ENCODE data around the gene DCX.

The DCX gene

GRCh38 chrX:111302284-111302683, 109.7 kb downstream of the DCX start:
- DNase-seq, result no peak

DNA sequence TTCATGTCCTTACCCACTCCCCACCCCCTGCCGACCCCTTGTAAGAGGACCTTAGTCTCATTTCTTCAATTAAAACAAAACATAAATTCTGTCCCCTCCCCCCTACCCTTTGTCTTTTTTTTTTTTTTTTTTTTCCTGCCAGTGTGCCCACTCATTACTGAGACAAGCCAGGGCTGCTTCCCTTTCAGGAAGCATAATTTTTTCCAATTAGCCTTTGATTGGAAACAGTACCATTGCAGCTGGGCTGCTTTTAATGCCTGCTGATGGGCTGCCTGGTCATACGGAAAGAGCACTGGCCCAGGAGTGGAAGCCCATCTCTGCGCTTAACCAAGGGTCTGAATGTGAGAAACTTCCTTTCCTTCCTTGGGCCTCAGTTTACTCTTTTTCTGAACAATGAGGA, 123.2 kb downstream of the DCX start:
- no peak for DNase-seq

- DNase-seq, result no peak
Measured at GRCh38 chrX:111284631-111285293, 127.2 kb downstream of the DCX start.

- DNase-seq, result no peak
Measured at GRCh38 chrX:111283446-111283845, 128.5 kb downstream of the DCX start.

- DNase-seq, result no peak
Measured at GRCh38 chrX:111282991-111283390, 129.0 kb downstream of the DCX start.

DNA sequence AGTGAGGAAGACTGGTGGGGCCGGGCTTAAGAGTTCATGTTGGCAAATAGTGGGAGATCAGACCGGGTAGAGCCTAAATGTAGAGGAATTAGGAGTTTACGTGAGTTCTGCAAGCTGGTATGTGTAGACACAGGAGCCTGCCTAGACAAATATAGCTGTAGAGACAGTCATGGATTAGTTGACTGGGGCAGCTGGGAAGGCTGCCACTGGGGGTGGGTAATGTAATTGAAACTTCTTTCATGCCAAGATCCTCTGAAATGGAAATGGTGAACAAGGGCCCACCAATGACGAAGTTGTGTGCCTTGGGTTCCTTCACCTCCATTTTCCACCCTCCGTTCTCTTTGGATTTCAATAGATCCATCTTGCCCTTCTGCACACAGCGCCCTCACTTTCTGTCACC, 129.9 kb downstream of the DCX start:
- DNase-seq, result no peak

DNA sequence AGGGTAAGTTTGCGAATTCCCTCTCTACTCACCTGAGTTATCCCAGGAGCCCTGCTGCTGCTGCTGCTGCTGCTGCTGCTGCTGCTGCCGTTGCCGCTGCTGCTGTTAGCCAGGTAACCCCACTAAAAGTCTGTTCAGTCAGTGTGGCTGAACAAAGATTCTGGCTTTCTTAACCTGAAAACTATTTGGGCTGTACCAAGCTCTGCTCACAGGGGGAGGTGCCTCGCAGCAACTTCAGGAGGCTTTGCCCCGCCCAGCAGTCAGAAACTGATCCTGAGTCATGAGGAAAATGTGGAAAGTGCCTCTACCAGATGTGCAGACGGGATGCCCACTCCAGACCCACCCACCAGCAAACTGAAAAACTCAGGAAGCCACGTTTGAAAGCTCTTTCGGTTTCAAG, 141.7 kb downstream of the DCX start, which contains the start of gene CAPN6:
Gene CAPN6, minus strand, starts transcription at position 145 of the 400 bp plus-strand sequence. CDS start 6,547 bp downstream, outside the sequence.
- DNase-seq, result no peak

- no peak for DNase-seq
Measured at GRCh38 chrX:111268506-111268905, 143.5 kb downstream of the DCX start.

DNA sequence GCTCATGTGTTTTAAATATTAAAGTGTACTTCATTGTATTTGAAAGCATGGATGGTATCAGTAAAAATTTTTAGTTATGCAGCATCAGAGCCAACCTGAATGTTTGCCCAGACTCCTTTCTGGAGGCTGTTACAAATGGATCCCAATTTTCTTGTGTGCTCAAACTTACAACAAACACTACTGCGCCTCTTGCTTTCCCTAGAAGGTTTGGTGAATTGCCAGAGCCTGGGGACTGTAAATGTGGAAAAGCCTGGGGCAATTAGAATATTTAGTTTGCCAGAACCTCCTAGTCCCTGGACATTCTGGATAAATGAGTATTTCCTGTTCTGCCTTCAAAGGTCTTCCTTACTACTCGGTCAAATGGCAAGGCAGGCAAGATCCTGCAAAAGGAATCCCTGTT, 146.5 kb downstream of the DCX start:
- no peak for DNase-seq

DNA sequence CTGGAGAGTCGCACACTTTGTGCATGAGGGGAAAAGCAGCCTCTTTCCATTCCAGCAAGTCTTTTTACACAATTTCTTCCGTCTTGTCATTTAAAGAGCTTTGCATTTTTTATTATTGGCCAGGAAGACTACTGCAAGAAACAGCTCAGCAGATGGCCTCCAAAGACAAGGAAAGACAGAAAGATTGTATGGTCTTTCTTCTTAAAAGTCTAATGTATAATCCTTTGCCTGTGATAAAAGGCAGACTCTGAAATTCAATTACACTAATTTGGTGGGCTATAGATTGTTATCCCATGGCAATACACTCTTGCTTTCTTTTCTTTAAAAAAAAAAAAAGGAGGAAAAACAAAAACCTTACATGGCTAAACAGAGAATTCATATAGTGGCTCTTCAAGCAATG, 147.6 kb downstream of the DCX start:
- DNase-seq, result no peak

DNA sequence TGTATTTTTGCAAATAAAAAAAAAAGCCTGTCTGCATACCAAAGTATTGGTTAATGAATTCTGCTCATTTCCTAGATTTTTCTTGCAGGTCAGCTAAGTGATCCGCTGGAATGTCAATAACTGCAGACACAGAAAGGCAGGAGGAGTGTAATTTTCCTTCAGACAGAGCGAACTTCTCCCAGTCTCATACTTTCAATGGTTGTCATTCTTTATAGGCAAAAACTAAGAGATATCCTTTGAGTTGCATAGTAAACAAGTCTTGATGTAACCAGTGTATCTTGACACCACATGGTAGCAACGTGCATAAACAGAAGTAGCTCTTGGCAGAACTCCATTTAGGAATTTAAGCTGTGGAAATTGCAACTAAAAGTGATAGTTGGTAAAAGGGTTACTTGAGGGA, 149.9 kb downstream of the DCX start:
- no peak for DNase-seq

GRCh38 chrX:111260451-111260850, 151.5 kb downstream of the DCX start:
- DNase-seq, result no peak

- no peak for DNase-seq
Measured at GRCh38 chrX:111259559-111259958, 152.4 kb downstream of the DCX start.

GRCh38 chrX:111257733-111258132, 154.3 kb downstream of the DCX start:
- no peak for DNase-seq

DNA sequence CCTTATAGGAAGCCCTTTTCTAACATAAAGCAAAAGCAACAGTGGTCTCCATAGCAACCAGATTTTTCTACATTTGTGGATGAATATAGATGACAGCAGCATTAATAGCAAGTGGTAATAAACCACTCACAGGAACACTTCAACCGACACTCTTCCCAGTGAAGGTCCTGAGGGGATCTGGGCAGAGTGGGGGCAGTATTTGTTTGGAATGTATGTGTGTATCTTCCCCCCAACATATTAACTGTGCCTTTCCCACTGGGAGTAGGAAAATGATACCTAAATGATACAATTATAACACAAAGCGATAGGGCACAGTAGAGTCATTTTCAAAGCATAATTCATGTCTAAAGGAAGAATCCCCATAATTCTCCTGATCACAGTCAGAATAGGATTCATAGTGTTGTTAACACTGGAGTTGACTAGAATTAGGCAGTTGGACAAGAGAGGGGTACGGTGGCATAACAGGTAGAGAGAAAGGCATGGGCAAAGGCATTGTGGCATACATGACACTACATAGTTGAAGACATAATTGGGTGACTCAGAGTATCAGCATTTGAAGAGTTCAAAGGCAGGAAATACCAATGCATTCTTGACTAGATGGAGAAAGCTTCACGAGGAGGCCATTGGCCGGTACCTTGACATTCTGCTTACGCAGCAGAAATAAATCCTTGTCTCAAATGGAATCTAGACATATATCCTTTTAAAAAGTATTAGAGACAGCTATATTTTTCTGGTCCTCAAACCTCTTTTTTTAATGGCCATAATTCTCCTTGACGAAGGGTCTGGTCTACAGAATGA, 156.9 kb downstream of the DCX start:
- DNase-seq, result no peak

- no peak for DNase-seq
Measured at GRCh38 chrX:111244235-111244750, 167.7 kb downstream of the DCX start.
